LNCAP (cell line): Measurements from ENCODE around the gene ANAPC15.

Source experiments
- TF ChIP-seq, protein P1 (sequence below): fragments of 450-650 bp; IDR thresholded peaks from 2 replicates; pipeline ENCODE4 v1.5.1; 2017; ENCODE audit warnings: mild to moderate bottlenecking

Gene ANAPC15

DNA sequence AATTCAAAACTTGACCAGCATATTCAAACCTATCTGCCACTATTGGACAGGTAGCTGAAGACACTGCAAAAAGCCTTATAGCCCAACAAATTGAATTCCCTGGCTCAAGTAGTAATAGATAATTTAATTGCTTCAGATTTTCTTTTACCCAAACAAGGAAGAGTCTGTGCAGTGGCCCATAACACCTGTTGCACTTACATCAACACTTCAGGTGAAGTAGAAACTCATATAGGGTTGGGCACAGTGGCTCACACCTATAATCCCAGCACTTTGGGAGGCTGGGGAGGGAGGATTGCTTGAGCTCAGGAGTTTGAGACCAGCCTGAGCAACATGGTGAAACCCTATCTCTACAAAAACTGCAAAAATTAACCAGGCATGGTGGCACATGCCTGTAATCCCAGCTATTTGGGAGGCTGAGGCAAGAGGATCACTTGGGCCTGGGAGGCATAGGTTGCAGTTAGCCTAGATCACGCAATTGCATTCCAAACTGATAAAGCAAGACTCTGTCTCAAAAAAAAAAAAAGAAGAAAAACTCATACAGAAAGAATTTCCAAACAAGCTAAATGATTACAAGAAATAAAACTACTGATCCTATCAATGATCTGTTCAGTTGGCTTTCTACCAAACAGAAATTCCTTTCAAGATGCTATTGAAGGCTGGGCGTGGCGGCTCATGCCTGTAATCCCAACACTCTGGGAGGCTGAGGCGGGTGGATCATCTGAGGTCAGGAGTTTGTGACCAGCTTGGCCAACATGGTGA lies 32.5 kb upstream of the ANAPC15 start:
- TF ChIP-seq, protein P1, sequence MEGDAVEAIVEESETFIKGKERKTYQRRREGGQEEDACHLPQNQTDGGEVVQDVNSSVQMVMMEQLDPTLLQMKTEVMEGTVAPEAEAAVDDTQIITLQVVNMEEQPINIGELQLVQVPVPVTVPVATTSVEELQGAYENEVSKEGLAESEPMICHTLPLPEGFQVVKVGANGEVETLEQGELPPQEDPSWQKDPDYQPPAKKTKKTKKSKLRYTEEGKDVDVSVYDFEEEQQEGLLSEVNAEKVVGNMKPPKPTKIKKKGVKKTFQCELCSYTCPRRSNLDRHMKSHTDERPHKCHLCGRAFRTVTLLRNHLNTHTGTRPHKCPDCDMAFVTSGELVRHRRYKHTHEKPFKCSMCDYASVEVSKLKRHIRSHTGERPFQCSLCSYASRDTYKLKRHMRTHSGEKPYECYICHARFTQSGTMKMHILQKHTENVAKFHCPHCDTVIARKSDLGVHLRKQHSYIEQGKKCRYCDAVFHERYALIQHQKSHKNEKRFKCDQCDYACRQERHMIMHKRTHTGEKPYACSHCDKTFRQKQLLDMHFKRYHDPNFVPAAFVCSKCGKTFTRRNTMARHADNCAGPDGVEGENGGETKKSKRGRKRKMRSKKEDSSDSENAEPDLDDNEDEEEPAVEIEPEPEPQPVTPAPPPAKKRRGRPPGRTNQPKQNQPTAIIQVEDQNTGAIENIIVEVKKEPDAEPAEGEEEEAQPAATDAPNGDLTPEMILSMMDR: no peak

DNA sequence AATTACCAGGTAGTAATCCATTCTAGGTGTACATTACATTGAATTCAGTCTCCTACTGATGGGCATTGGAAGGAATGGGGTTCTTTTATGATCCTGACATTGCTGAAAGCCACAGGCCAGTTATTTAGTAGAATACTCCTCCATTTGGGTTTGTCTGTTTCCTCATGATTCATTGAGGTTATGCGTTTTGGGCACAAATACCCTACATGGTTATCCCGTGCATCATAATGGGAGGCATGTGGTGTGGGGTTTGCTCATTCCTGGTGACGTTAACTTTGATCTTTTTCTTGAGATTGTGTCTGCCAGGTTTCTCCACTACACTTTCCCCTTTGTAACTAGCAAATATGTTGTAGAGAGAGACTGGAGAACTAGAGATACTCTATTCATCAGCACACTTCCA lies 28.6 kb upstream of the ANAPC15 start:
- TF ChIP-seq, protein P1: no peak

DNA sequence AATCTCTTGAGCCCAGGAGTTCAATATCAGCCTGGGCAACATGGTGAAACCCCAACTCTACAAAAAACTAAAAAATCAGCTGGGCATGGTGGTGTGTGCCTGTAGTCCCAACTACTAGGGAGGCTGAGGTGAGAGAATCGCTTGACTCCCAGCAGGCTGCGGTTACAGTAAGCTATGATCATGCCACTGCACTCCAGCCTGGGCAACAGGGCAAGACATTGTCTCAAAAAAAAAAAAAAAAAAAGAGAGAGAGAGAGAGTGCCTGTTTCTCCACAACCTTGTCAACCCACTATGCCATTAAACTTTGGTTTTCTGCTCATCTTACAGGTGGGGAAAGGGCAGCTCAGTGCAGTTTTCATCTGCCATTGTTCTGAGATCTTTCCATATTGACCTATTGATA lies 28.2 kb upstream of the ANAPC15 start:
- TF ChIP-seq, protein P1: no peak

DNA sequence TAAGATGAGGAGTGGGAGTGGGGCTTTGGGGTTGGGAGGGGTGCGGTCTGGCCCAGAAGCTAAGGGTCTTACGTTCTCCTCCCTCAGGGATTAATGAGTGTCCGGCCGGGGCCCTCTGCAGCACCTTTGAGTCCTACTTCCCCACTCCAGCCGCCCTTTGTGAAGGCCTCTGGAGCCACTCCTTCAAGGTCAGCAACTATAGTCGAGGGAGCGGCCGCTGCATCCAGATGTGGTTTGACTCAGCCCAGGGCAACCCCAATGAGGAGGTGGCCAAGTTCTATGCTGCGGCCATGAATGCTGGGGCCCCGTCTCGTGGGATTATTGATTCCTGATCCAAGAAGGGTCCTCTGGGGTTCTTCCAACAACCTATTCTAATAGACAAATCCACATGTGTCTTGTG lies 27.0 kb upstream of the ANAPC15 start:
- TF ChIP-seq, protein P1: no peak

DNA sequence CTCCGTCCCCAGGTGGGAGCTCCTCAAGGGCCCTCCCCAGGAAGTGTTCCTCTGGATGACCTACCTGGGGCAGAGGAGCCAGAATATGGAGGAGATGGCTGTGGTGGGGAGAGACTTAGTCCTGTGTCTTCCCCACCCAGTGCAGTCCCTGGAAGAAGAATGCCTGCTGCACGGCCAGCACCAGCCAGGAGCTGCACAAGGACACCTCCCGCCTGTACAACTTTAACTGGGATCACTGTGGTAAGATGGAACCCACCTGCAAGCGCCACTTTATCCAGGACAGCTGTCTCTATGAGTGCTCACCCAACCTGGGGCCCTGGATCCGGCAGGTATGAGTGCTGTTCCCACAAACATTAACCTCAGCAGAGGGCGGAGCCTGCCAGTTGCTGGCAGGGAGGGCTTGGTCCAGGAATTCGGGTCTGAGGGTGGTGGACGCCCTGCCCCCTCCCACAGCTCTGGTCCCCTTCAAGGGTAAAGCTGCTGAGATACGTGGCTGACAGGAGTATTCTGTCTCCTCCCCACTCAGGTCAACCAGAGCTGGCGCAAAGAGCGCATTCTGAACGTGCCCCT lies 26.4 kb upstream of the ANAPC15 start:
- TF ChIP-seq, protein P1: no peak

DNA sequence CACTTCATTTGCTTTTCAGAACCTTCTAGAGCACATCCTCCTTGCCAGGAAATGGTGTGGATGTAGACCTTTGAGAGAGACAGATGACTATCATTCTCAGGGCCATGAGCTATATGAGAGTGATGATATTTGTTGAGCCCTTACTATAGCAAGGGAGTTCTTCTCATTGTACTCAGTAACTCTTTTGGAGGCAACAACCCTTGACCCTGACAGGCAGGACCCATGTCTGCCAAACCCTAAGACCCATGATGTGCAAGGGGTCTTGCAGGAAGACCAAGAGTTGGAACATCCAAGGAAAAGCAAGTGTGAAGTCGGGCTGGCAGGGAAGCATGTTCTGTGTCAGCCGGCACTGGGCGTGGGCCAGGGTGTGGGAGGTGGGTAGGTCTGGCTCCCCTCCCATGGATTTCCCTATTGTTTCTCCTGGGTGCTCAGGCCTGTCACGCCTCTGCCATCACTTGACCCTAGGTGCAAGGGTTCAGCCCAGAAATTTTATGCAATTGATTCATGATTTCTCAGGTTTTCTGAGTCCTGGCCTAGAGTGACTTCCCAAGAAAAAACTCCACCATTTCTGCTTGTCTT lies 24.3 kb upstream of the ANAPC15 start:
- TF ChIP-seq, protein P1: no peak

DNA sequence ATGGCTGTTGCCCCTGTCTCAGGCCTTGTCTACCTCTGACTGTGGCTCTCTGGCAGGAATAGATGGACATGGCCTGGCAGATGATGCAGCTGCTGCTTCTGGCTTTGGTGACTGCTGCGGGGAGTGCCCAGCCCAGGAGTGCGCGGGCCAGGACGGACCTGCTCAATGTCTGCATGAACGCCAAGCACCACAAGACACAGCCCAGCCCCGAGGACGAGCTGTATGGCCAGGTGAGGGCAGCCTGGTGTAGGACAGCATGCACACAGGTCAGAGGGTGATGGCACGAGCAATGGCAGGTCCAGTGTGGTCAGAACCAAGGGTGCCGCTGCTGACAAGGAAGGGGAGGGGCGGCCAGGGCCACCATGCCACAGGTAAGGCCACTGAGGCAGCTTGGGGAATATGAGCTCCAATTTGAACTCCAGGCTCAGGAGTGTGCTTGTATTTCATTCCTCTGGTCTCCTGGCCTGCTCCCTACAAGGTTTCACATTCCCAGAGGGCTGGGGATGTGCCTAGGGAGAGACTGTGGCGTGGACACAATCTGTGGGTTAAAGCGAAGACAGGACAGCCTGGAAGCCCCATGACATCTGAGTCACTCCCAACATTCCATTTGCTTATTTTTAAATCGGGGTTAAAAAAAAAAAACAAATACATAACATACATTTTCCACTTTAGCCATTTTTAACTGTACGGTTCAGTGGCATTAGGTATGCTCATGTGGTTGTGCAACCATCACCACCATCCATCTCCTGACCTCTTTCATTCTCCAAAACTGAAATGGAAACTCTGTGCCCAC lies 23.6 kb upstream of the ANAPC15 start:
- TF ChIP-seq, protein P1: no peak
